Esophagus muscularis mucosa (tissue), 4 donors: Measurements from ENCODE around the gene CD8B. TPM values are rescaled to one million over a fixed set of nuclear protein-coding genes. Genes with fewer than 3 reads are reported as not detected.

Source experiments
- DNase-seq: peaks from one replicate; pipeline ENCODE4 v3.0.0-alpha.2; 2017; ENCODE audit errors: extremely low spot score
- H3K27ac ChIP-seq, 4 donors: fragments of 200-600 bp; sonication (generic); replicated peaks in 1 of 4; 1 replicate in 3 of 4; 2 replicates in 1 of 4; pipeline ENCODE4 v1.5.1; 2016 to 2019; ENCODE audit warnings: mild to moderate bottlenecking in 1 of 4
- H3K27me3 ChIP-seq, 4 donors: fragments of 200-600 bp; sonication (generic); one replicate each; pipeline versions ENCODE4 v1.5.1 to v1.6.0; 2016 to 2019
- H3K36me3 ChIP-seq, 4 donors: fragments of 200-600 bp; sonication (generic); one replicate each; pipeline ENCODE4 v1.5.1; 2016 to 2019
- H3K4me1 ChIP-seq, 4 donors: fragments of 200-600 bp; sonication (generic); one replicate each; pipeline ENCODE4 v1.5.1; 2016 to 2019
- H3K4me3 ChIP-seq, 4 donors: fragments of 200-600 bp; sonication (generic); 1 replicate in 2 of 4; 2 replicates in 2 of 4; pipeline ENCODE4 v1.5.1; 2016 to 2019; ENCODE audit warnings: mild to moderate bottlenecking in 4 of 4, moderate library complexity in 1 of 4
- H3K9me3 ChIP-seq, 4 donors: fragments of 200-600 bp; sonication (generic); 1 replicate in 3 of 4; 2 replicates in 1 of 4; pipeline ENCODE4 v1.5.1; 2016 to 2019
- CTCF ChIP-seq, 3 experiments: fragments of 200-600 bp in 2 of 3; fragments of 450-650 bp in 1 of 3; sonication (generic) in 2 of 3; IDR thresholded peaks; one replicate each; pipeline ENCODE4 v1.5.1; 2017 to 2019; ENCODE audit warnings: antibody characterized with exemption in 3 of 3, mild to moderate bottlenecking in 2 of 3, moderate library complexity in 1 of 3
- EP300 ChIP-seq: sonication (generic); formaldehyde crosslinking; IDR thresholded peaks from one replicate; pipeline ENCODE4 v1.6.1; 2017; ENCODE audit warnings: antibody characterized with exemption
- POLR2A ChIP-seq: fragments of 450-650 bp; IDR thresholded peaks from one replicate; pipeline ENCODE4 v1.6.1; 2017; ENCODE audit warnings: antibody characterized with exemption, moderate library complexity, mild to moderate bottlenecking, low read depth
- POLR2AphosphoS5 ChIP-seq, 2 donors: sonication (generic); formaldehyde crosslinking; IDR thresholded peaks; one replicate each; pipeline ENCODE4 v1.6.1; 2017; ENCODE audit warnings: antibody characterized with exemption in 2 of 2
- WGBS: methylation state at CpG from one replicate; pipeline ENCODE4 v1.1.5; 2018; 5-methylcytosine and 5-hydroxymethylcytosine counted together
- intact Hi-C: fragments of 100-400 bp; cut with DNase I; formaldehyde crosslinking; loops from one replicate; pipeline ENCODE4 v1.15.1; 2023
- total RNA-seq, 4 donors: library from RNA; depleted of rRNA; stranded (reverse); fragments of >200 nt; gene quantifications; one replicate each; pipeline versions ENCODE4 v1.1.0 to v1.2.1, GENCODE V29; 2016

Gene CD8B
- total RNA-seq, 4 donors from 2014 or later: 0.65 to 4.3 (median 2.0) TPM; not detected in 1

DNA sequence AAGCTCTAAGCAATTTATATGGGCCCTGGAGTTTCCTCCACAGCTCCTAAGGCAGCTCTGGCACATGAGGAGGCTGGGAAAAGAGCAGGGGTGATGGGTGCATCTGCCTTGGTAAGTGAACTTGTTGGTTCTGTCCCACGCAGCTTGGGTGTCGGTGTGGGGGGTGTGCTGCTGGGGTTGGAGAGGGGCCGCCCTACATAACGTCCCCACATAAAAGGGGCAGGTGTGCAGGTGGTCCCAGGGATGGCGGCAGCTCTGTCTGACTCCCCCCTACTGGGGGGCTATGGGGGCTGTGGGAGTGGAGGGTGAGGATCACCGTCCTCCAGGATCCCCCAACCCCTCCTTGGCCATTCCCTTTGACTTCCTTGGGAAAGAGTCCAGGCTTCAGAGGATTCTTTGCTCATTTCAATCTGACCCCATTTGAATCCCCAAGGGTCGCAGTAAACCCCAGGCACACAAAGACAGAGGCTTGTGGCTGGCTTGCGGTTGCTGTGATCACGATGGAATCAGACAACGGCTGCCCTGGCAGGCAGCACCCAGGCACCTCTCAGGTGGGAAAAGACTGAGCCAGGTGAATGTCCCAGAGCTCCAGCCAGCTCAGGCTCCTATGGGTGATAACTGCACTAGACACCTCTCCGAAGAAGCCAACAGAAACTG lies 36.5 kb downstream of the CD8B start:
- Histone ChIP-seq H3K36me3 (no peaks in the 10 kb centered on the region), H3K27ac (no peak overlapping the region), H3K9me3 (peaks cover 0 to 8% (median 4%) of the 10 kb centered on the region in 4 donors), H3K4me1 (no peaks in the 10 kb centered on the region), H3K27me3 (peaks cover 0 to 23% (median 0%) of the 10 kb centered on the region in 4 donors), H3K4me3 (no peak overlapping the region)
- intact Hi-C loops: no loop called here
- no peak for DNase-seq
- TF ChIP-seq POLR2A: no peak
- 91% methylated on average over 8 of the region's 11 CpGs for WGBS

DNA sequence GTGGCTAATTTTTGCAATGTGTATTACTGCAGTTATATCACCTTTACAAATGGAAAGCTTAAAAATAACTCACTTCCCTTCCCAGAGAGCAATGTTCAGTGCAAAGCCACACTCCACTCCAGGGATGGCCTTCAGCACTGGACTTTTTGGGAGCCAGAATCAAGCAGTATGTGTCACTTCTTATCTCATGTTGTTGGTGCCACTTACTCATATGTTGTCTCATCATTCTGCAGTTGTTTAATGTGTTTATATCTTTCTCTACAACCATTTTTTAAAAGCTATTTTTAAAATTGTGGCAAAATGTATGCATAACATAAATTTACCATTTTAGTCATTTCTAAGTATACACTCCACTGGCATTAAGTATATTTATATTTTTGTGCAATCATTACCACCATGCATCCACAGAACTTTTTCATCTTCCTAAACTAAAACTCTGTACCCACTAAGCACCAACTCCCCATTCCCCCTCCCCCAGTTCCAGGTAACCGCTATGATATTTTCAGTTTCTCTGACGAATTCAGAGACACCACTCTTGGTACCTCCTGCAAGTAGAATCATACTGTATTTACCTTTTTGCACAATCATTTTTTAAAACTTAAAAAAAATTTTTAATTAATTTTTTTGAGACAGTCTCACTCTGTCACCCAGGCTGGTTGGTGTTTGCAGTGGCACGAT lies 38.9 kb downstream of the CD8B start:
- no peak for DNase-seq
- Histone ChIP-seq H3K27ac (no peak overlapping the region), H3K9me3 (peaks cover 0 to 8% (median 4%) of the 10 kb centered on the region in 4 donors), H3K27me3 (peaks cover 0 to 23% (median 0%) of the 10 kb centered on the region in 4 donors), H3K4me1 (no peaks in the 10 kb centered on the region), H3K4me3 (no peak overlapping the region), H3K36me3 (no peaks in the 10 kb centered on the region)
- 95% methylated on average over 3 of the region's 3 CpGs for WGBS
- TF ChIP-seq POLR2AphosphoS5 (IDR thresholded peaks at IDR 0.05) (no peak), EP300 (no peak), POLR2A (no peak), CTCF (IDR thresholded peaks at IDR 0.05) (no peak)
- intact Hi-C loops: no loop called here

DNA sequence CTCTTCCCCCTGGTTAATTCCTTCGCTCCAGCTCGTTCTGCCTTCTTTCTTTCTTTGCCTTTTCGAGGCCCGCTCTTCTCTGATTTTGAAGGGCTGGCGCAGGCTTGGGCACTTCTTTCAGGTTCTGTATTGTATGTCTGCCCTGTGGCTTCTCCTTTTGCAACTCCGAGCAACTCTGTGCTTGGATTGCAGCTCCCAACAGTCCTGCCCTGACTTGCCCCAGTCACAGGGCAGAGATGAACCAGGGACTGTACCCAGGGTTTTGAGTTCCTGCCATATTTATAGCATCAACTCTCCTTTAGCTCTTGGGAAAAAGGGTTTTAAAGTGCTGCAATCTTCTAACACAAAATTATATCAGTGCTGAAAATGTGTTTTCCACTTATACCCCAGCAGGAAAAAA lies 39.8 kb downstream of the CD8B start:
- H3K36me3 ChIP-seq: no peaks in the 10 kb centered on the region
- no peak for DNase-seq
- no peaks in the 10 kb centered on the region for H3K4me1 ChIP-seq
- no peak for TF ChIP-seq CTCF (IDR thresholded peaks at IDR 0.05)
- TF ChIP-seq POLR2A: no peak
- TF ChIP-seq EP300: no peak
- TF ChIP-seq POLR2AphosphoS5 (IDR thresholded peaks at IDR 0.05): no peak
- H3K27me3 ChIP-seq: peaks cover 0 to 23% (median 0%) of the 10 kb centered on the region in 4 donors
- intact Hi-C loops: no loop called here
- H3K4me3 ChIP-seq: no peak overlapping the region
- H3K9me3 ChIP-seq: peaks cover 0 to 8% (median 4%) of the 10 kb centered on the region in 4 donors
- H3K27ac ChIP-seq: no peak overlapping the region
- 93% methylated on average over 6 of the region's 6 CpGs for WGBS

DNA sequence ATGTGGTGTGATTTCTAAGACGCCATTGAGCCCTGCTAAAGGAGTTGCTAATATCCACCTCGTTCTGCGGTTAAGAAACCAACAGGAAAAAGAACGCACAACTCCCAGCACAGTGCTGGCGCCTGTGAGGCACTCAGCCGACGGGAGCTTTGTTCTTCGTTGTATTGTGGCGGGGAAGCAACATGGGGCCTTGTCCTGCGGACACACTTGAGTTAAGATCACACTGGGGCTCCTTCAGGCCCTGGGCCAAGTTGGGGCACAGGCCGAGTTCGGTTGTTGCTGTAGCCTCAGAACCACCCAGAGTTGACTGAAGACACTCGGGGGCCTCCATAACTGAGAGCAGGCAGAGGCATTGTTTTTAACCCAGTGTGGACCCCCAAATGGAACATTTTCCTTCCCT lies 40.4 kb downstream of the CD8B start:
- intact Hi-C loops: no loop called here
- no peak for DNase-seq
- WGBS: 90% methylated on average over 11 of the region's 13 CpGs
- H3K9me3 ChIP-seq: peaks cover 0 to 8% (median 4%) of the 10 kb centered on the region in 4 donors
- peaks cover 0 to 23% (median 0%) of the 10 kb centered on the region in 4 donors for H3K27me3 ChIP-seq
- no peak overlapping the region for H3K4me3 ChIP-seq
- no peak overlapping the region for H3K27ac ChIP-seq
- H3K36me3 ChIP-seq: no peaks in the 10 kb centered on the region
- TF ChIP-seq POLR2AphosphoS5 (IDR thresholded peaks at IDR 0.05): no peak
- no peak for TF ChIP-seq POLR2A
- TF ChIP-seq EP300: no peak
- no peak for TF ChIP-seq CTCF (IDR thresholded peaks at IDR 0.05)
- no peaks in the 10 kb centered on the region for H3K4me1 ChIP-seq

- Histone ChIP-seq H3K36me3 (no peaks in the 10 kb centered on the region), H3K27me3 (peaks cover 0 to 22% (median 0%) of the 10 kb centered on the region in 4 donors), H3K4me1 (no peaks in the 10 kb centered on the region), H3K9me3 (peaks cover 0 to 8% (median 4%) of the 10 kb centered on the region in 4 donors), H3K4me3 (no peak overlapping the region), H3K27ac (no peak overlapping the region)
- WGBS: 98% methylated on average over 2 of the region's 2 CpGs
- DNase-seq: no peak
- TF ChIP-seq EP300: no peak
- no peak for TF ChIP-seq CTCF (IDR thresholded peaks at IDR 0.05)
- no peak for TF ChIP-seq POLR2AphosphoS5 (IDR thresholded peaks at IDR 0.05)
- no peak for TF ChIP-seq POLR2A
- intact Hi-C loops: no loop called here
Measured at GRCh38 chr2:86818957-86819356, 42.7 kb downstream of the CD8B start.
